H1 (cell line): ENCODE results near the gene SRGAP2C. TPM values are rescaled to one million over a fixed set of nuclear protein-coding genes. Genes with fewer than 3 reads are reported as not detected.
"Not testable (repeated sequence)": the region's sequence is repeated elsewhere in the genome, so short reads cannot be mapped to it uniquely, and the experiment has no call there.

ENCODE experiments used
- CTCF ChIA-PET: fragments of 300-600 bp; sonication (Branson Sonifier 250); formaldehyde crosslinking; loops from one replicate; lab custom pipeline; 2021; ENCODE audit not compliant: partially characterized antibody; lab: Charles Lee
- POLR2A ChIA-PET: fragments of 300-600 bp; sonication (Branson Sonifier 250); formaldehyde crosslinking; loops from one replicate; lab custom pipeline; 2021; ENCODE audit warnings: inconsistent platforms; ENCODE audit not compliant: partially characterized antibody; lab: Charles Lee
- DNase-seq, 2 experiments: peaks; one replicate each; pipeline versions ENCODE4 v3.0.0 to v3.0.0-alpha.2; 2010 to 2022; ENCODE audit warnings: low spot score in 2 of 2, low read depth in 1 of 2, mixed read lengths in 1 of 2
- FAIRE-seq: peaks from 2 replicates; lab custom pipeline; 2011; peaks lifted over from hg19 to GRCh38; lab: Jason Lieb, UNC
- H2AFZ ChIP-seq: 2 replicates; pipeline ENCODE4 v1.8.1; 2012; ENCODE audit warnings: low read length, inconsistent platforms
- H2AK5ac ChIP-seq: 2 replicates; pipeline ENCODE4 v1.6.1; 2013; ENCODE audit warnings: low read depth, low read length
- H2BK120ac ChIP-seq: replicated peaks from 2 replicates; pipeline ENCODE3; 2013; ENCODE audit warnings: low read depth, low read length, inconsistent platforms
- H2BK12ac ChIP-seq: 2 replicates; pipeline ENCODE4 v1.6.1; 2013; ENCODE audit warnings: low read depth, low read length
- H2BK15ac ChIP-seq: 2 replicates; pipeline ENCODE4 v1.6.1; 2013; ENCODE audit warnings: low read length
- H2BK20ac ChIP-seq: 2 replicates; pipeline ENCODE4 v1.6.1; 2013; ENCODE audit warnings: low read length
- H2BK5ac ChIP-seq: 2 replicates; pipeline ENCODE4 v1.6.1; 2013; ENCODE audit warnings: low read depth, low read length
- H3K14ac ChIP-seq: 2 replicates; pipeline ENCODE4 v1.6.1; 2013; ENCODE audit warnings: inconsistent platforms; ENCODE audit not compliant: insufficient read length
- H3K18ac ChIP-seq: 2 replicates; pipeline ENCODE4 v1.6.1; 2013; ENCODE audit warnings: low read length; ENCODE audit errors: extremely low read depth
- H3K23ac ChIP-seq: 2 replicates; pipeline ENCODE4 v1.6.1; 2013; ENCODE audit warnings: inconsistent platforms; ENCODE audit not compliant: insufficient read length
- H3K23me2 ChIP-seq: 2 replicates; pipeline ENCODE4 v1.6.1; 2013; ENCODE audit warnings: low read depth, low read length
- H3K27ac ChIP-seq: 2 replicates; pipeline ENCODE4 v1.6.1; 2011; ENCODE audit warnings: low read depth, low read length, inconsistent platforms
- H3K27me3 ChIP-seq, 4 experiments: replicated peaks in 1 of 4; 1 replicate in 1 of 4; 2 replicates in 3 of 4; pipeline versions ENCODE4 v1.6.1 to v1.8.1; 2011 to 2013; ENCODE audit warnings: low read length in 3 of 4, mild to moderate bottlenecking in 3 of 4, inconsistent platforms in 2 of 4, mixed read lengths in 2 of 4, moderate library complexity in 1 of 4; ENCODE audit not compliant: control insufficient read depth in 3 of 4, insufficient read depth in 3 of 4; ENCODE audit errors: extremely low read depth in 1 of 4
- H3K36me3 ChIP-seq, 4 experiments: 2 replicates each; pipeline versions ENCODE4 v1.6.1 to v1.8.1; 2011 to 2013; ENCODE audit warnings: mild to moderate bottlenecking in 4 of 4, low read length in 3 of 4, moderate library complexity in 2 of 4, control low read depth in 1 of 4, inconsistent platforms in 1 of 4; ENCODE audit not compliant: insufficient read depth in 4 of 4, control insufficient read depth in 2 of 4
- H3K4ac ChIP-seq: replicated peaks from 2 replicates; pipeline ENCODE3; 2013; ENCODE audit warnings: low read length, low read depth, mixed read lengths, inconsistent platforms; ENCODE audit not compliant: insufficient read length
- H3K4me1 ChIP-seq, 4 experiments: replicated peaks in 1 of 4; 1 replicate in 1 of 4; 2 replicates in 3 of 4; pipeline versions ENCODE4 v1.6.1 to v1.8.1; 2011 to 2013; ENCODE audit warnings: low read length in 3 of 4, inconsistent platforms in 2 of 4, mixed read lengths in 1 of 4; ENCODE audit not compliant: insufficient read depth in 4 of 4, control insufficient read depth in 3 of 4
- H3K4me2 ChIP-seq, 2 experiments: 2 replicates each; pipeline versions ENCODE4 v1.6.1 to v1.8.1; 2011 to 2013; ENCODE audit warnings: low read depth in 2 of 2, low read length in 2 of 2, control low read depth in 1 of 2, inconsistent platforms in 1 of 2, mild to moderate bottlenecking in 1 of 2; ENCODE audit not compliant: insufficient read depth in 1 of 2
- H3K4me3 ChIP-seq, 4 experiments: fragments of 200-600, 300-600 bp in 1 of 4; sonication (generic), shearing (Covaris generic), sonication (Bioruptor Twin) in 1 of 4; 2 replicates each; pipeline versions ENCODE4 v1.5.1 to v1.8.1; 2011 to 2016; ENCODE audit warnings: low read length in 4 of 4, low read depth in 3 of 4, control low read depth in 2 of 4, inconsistent platforms in 2 of 4, mild to moderate bottlenecking in 2 of 4, mixed read lengths in 1 of 4, moderate library complexity in 1 of 4; ENCODE audit not compliant: insufficient read depth in 2 of 4; ENCODE audit errors: extremely low read depth in 1 of 4
- H3K56ac ChIP-seq: replicated peaks from 2 replicates; pipeline ENCODE3; 2013; ENCODE audit warnings: low read depth, mild to moderate bottlenecking, mixed read lengths, low read length, inconsistent platforms; ENCODE audit not compliant: insufficient read length
- H3K79me1 ChIP-seq: 2 replicates; pipeline ENCODE4 v1.6.1; 2013; ENCODE audit warnings: low read depth, low read length, control low read depth
- H3K79me2 ChIP-seq, 2 experiments: 2 replicates each; pipeline versions ENCODE4 v1.6.1 to v1.8.1; 2012 to 2013; ENCODE audit warnings: low read length in 2 of 2, mild to moderate bottlenecking in 2 of 2, inconsistent platforms in 1 of 2; ENCODE audit not compliant: insufficient read depth in 2 of 2, control insufficient read depth in 1 of 2
- H3K9ac ChIP-seq, 4 experiments: replicated peaks in 1 of 4; 1 replicate in 1 of 4; 2 replicates in 3 of 4; pipeline versions ENCODE4 v1.6.1 to v1.8.1; 2011 to 2013; ENCODE audit warnings: low read depth in 3 of 4, low read length in 3 of 4, control low read depth in 2 of 4, mild to moderate bottlenecking in 2 of 4, moderate library complexity in 2 of 4, inconsistent platforms in 1 of 4; ENCODE audit errors: extremely low read depth in 1 of 4
- H3K9me3 ChIP-seq, 2 experiments: 2 replicates each; pipeline versions ENCODE4 v1.6.1 to v1.8.1; 2012 to 2013; ENCODE audit warnings: mild to moderate bottlenecking in 2 of 2, moderate library complexity in 2 of 2, control low read depth in 1 of 2, inconsistent platforms in 1 of 2, low read depth in 1 of 2, low read length in 1 of 2, mixed read lengths in 1 of 2; ENCODE audit not compliant: insufficient read depth in 2 of 2
- H4K20me1 ChIP-seq, 2 experiments: replicated peaks in 1 of 2; 2 replicates each; pipeline versions ENCODE3 to v1.8.1; 2011 to 2013; ENCODE audit warnings: inconsistent platforms in 2 of 2, low read length in 2 of 2, mild to moderate bottlenecking in 1 of 2; ENCODE audit not compliant: insufficient read depth in 2 of 2, control insufficient read depth in 1 of 2
- H4K5ac ChIP-seq: 2 replicates; pipeline ENCODE4 v1.6.1; 2013; ENCODE audit warnings: low read length, low read depth, mixed read lengths, inconsistent platforms; ENCODE audit not compliant: insufficient read length
- H4K8ac ChIP-seq: 2 replicates; pipeline ENCODE4 v1.8.0; 2013; ENCODE audit warnings: mild to moderate bottlenecking, moderate library complexity, low read length, inconsistent platforms; ENCODE audit not compliant: insufficient read depth; ENCODE audit errors: extremely low read depth
- H4K91ac ChIP-seq: replicated peaks from 2 replicates; pipeline ENCODE3; 2013; ENCODE audit warnings: low read length, mixed read lengths, inconsistent platforms; ENCODE audit not compliant: insufficient read length
- WGBS, 2 experiments: shearing (Covaris generic) in 1 of 2; methylation state at CpG; one replicate each; pipeline versions ENCODE4 v1.1.6 to v1.1.7; 2013 to 2015; ENCODE audit warnings: low lambda C conversion rate in 2 of 2, mixed read lengths in 2 of 2, inconsistent platforms in 1 of 2, low coverage in 1 of 2, missing lambda C conversion rate in 1 of 2; ENCODE audit not compliant: insufficient replicate concordance in 2 of 2, insufficient coverage in 1 of 2, insufficient read length in 1 of 2; ENCODE audit errors: extremely low coverage in 1 of 2, missing lambda C conversion rate in 1 of 2; 5-methylcytosine and 5-hydroxymethylcytosine counted together
- polyA plus RNA-seq, 7 experiments: library from polyadenylated mRNA; depleted of rRNA in 3 of 7; stranded (reverse) in 5 of 7; unstranded in 2 of 7; fragments of >200 nt in 5 of 7; fragments of 200-250 nt in 2 of 7; gene quantifications; 1 replicate in 5 of 7; 2 replicates in 1 of 7; 4 replicates in 1 of 7; pipeline versions ENCODE4 v1.2.1 to v1.2.3, GENCODE V29; 2011 to 2013; ENCODE audit warnings: missing spikeins in 2 of 7, mixed read lengths in 2 of 7
- total RNA-seq: library from RNA; stranded (reverse); fragmentation: NEBNext Ultra II Directional; extraction: Animal tissue kit (Norgen Biotek cat#: 25700); gene quantifications from 2 replicates; pipeline ENCODE4 v1.2.1, GENCODE V29; 2021

Gene SRGAP2C
- total and polyA plus RNA-seq, 2 of the 8 experiments (the other 6 are each of a cell fraction or from before 2014, with no cell fraction given) = 2.5 to 25.2 TPM

DNA sequence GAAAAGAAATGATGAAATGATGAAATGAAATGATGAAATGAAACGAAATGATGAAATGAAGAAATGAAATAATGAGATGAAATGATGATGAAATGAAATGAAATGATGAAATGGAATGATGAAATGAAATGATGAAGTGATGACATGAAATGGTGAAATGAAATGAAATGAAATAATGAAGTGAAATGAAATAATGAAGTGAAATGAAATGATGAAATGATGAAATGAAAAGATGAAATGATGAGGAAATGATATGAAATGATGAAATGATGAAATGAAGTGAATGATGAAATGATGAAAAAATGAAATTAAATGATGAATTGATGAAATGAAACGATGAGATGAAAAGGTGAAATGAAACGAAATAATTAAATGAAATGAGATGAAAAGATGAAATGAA, 215.3 kb downstream of the SRGAP2C start:
- H2AK5ac ChIP-seq, H4K91ac ChIP-seq, H3K9ac ChIP-seq, H3K23me2 ChIP-seq, H3K79me1 ChIP-seq, CTCF ChIA-PET, H3K4me3 ChIP-seq, FAIRE-seq, H3K36me3 ChIP-seq, H3K18ac ChIP-seq, H3K4ac ChIP-seq, H2AFZ ChIP-seq, H4K20me1 ChIP-seq, H4K5ac ChIP-seq, H3K14ac ChIP-seq, H3K79me2 ChIP-seq, POLR2A ChIA-PET, H2BK20ac ChIP-seq, H3K56ac ChIP-seq, H3K4me1 ChIP-seq, H3K23ac ChIP-seq, H3K4me2 ChIP-seq, H2BK120ac ChIP-seq, H3K27me3 ChIP-seq, H2BK15ac ChIP-seq, H2BK12ac ChIP-seq, H3K9me3 ChIP-seq, DNase-seq, H3K27ac ChIP-seq, H2BK5ac ChIP-seq, H4K8ac ChIP-seq: not testable (repeated sequence)
- 86 to 100% methylated on average over 3 of the region's 3 CpGs for WGBS, 2 experiments

GRCh38 chr1:121400541-121401310, 216.0 kb downstream of the SRGAP2C start:
- Histone ChIP-seq H3K4me2 (0 out of 4 replicates have a peak overlapping the region, but pooled peaks of 1 of the 2 experiments have one; percentile 49), H3K4me3 (0 out of 8 replicates have a peak overlapping the region, but pooled peaks of 1 of the 4 experiments have one; percentile 57)
- H3K23me2 ChIP-seq, H3K56ac ChIP-seq, H2BK20ac ChIP-seq, H3K23ac ChIP-seq, H4K8ac ChIP-seq, H2BK120ac ChIP-seq, DNase-seq, POLR2A ChIA-PET, H3K4me1 ChIP-seq, H3K18ac ChIP-seq, H4K91ac ChIP-seq, CTCF ChIA-PET, H3K27me3 ChIP-seq, H3K36me3 ChIP-seq, FAIRE-seq, H2BK5ac ChIP-seq, H2BK12ac ChIP-seq, H2AFZ ChIP-seq, H2AK5ac ChIP-seq, H3K27ac ChIP-seq, H3K9me3 ChIP-seq, H4K5ac ChIP-seq, H2BK15ac ChIP-seq, H3K14ac ChIP-seq, H3K79me2 ChIP-seq, H4K20me1 ChIP-seq, H3K9ac ChIP-seq, H3K79me1 ChIP-seq, H3K4ac ChIP-seq: not testable (repeated sequence)
- 73 to 100% methylated on average over 6 of the region's 6 CpGs for WGBS, 2 experiments
